GM23338 (cell line): Measurements from ENCODE around the gene NGEF. TPM values are rescaled to one million over a fixed set of nuclear protein-coding genes. Genes with fewer than 3 reads are reported as not detected.

Experiments used
- ATAC-seq: fragments of 200-7000 bp; cut with Tn5 transposase; 3 replicates; pipeline ENCODE4 v1.9.1; 2020
- DNase-seq: peaks from one replicate; pipeline ENCODE4 v3.0.0-alpha.2; 2015; ENCODE audit warnings: low spot score
- H2AFZ ChIP-seq: fragments of 200-600 bp; sonication (generic); 2 replicates; pipeline ENCODE4 v1.8.0; 2016; ENCODE audit warnings: antibody characterized with exemption, mild to moderate bottlenecking, moderate library complexity
- H3F3A ChIP-seq: fragments of 200-600 bp; sonication (generic); replicated peaks from 2 replicates; pipeline ENCODE4 v1.8.0; 2017; ENCODE audit warnings: antibody characterized with exemption, mixed run types, low read depth
- H3K27ac ChIP-seq: fragments of 200-600 bp; sonication (generic); 2 replicates; pipeline ENCODE4 v1.6.1; 2016; ENCODE audit warnings: low read depth
- H3K27me3 ChIP-seq: fragments of 200-600 bp; sonication (generic); 2 replicates; pipeline ENCODE4 v1.8.0; 2016; ENCODE audit warnings: mild to moderate bottlenecking, mixed run types, moderate library complexity; ENCODE audit not compliant: insufficient read depth
- H3K36me3 ChIP-seq: fragments of 200-600 bp; sonication (generic); 2 replicates; pipeline ENCODE4 v1.8.0; 2016; ENCODE audit warnings: mild to moderate bottlenecking; ENCODE audit not compliant: insufficient read depth
- H3K4me1 ChIP-seq: fragments of 200-600 bp; sonication (generic); 2 replicates; pipeline ENCODE4 v1.8.0; 2016; ENCODE audit warnings: mild to moderate bottlenecking, moderate library complexity; ENCODE audit not compliant: insufficient read depth
- H3K4me2 ChIP-seq: fragments of 200-600 bp; sonication (generic); 2 replicates; pipeline ENCODE4 v1.7.1; 2017; ENCODE audit warnings: mixed run types
- H3K4me3 ChIP-seq: fragments of 200-600 bp; sonication (generic); 2 replicates; pipeline ENCODE4 v1.6.1; 2016; ENCODE audit warnings: mixed run types
- H3K79me2 ChIP-seq: fragments of 200-600 bp; sonication (generic); replicated peaks from 2 replicates; pipeline ENCODE4 v1.8.0; 2017; ENCODE audit warnings: mild to moderate bottlenecking; ENCODE audit not compliant: insufficient read depth
- H3K9me2 ChIP-seq: fragments of 200-600 bp; sonication (generic); 2 replicates; pipeline ENCODE4 v1.8.0; 2017; ENCODE audit not compliant: insufficient read depth
- H4K20me1 ChIP-seq: fragments of 200-600 bp; sonication (generic); replicated peaks from 2 replicates; pipeline ENCODE4 v1.8.0; 2017; ENCODE audit warnings: mild to moderate bottlenecking; ENCODE audit not compliant: insufficient read depth
- H3K27ac Mint-ChIP-seq: 2 replicates; pipeline ENCODE4 v1.8.0; 2020; ENCODE audit warnings: inconsistent platforms, mild to moderate bottlenecking, moderate library complexity, mixed read lengths
- H3K27me3 Mint-ChIP-seq: 3 replicates; pipeline ENCODE4 v1.8.0; 2022; ENCODE audit warnings: low read depth, mild to moderate bottlenecking, moderate library complexity, mixed read lengths, inconsistent platforms; ENCODE audit not compliant: insufficient read depth, poor library complexity
- H3K36me3 Mint-ChIP-seq: 3 replicates; pipeline ENCODE4 v1.8.0; 2021; ENCODE audit warnings: low read depth, mild to moderate bottlenecking, inconsistent platforms, moderate library complexity, mixed read lengths
- H3K4me1 Mint-ChIP-seq: 3 replicates; pipeline ENCODE4 v1.8.0; 2020; ENCODE audit warnings: mild to moderate bottlenecking, inconsistent platforms, mixed read lengths
- H3K4me3 Mint-ChIP-seq: 3 replicates; pipeline ENCODE4 v1.8.0; 2021; ENCODE audit warnings: moderate library complexity, mild to moderate bottlenecking, inconsistent platforms, mixed read lengths
- H3K9me3 Mint-ChIP-seq: 3 replicates; pipeline ENCODE4 v1.8.0; 2020; ENCODE audit warnings: moderate library complexity, mild to moderate bottlenecking, inconsistent platforms, mixed read lengths
- CREB1 ChIP-seq: fragments of 250-450 bp; sonication (Bioruptor Pico); IDR thresholded peaks from 2 replicates; pipeline ENCODE4 v1.5.0; 2020; ENCODE audit warnings: low read depth, mild to moderate bottlenecking, moderate library complexity
- EZH2 ChIP-seq: fragments of 200-600 bp; sonication (generic); IDR thresholded peaks from one replicate; pipeline ENCODE4 v1.8.0; 2017; ENCODE audit warnings: antibody characterized with exemption, mild to moderate bottlenecking, low read depth; ENCODE audit not compliant: unreplicated experiment
- EZH2phosphoT487 ChIP-seq: fragments of 200-600 bp; sonication (generic); IDR thresholded peaks from one replicate; pipeline ENCODE4 v1.8.1; 2018; ENCODE audit warnings: antibody characterized with exemption; ENCODE audit not compliant: unreplicated experiment
- JUNB ChIP-seq: IDR thresholded peaks from one replicate; pipeline ENCODE4 v1.6.1; 2016; ENCODE audit warnings: antibody characterized with exemption; ENCODE audit not compliant: unreplicated experiment
- STAT1 ChIP-seq: IDR thresholded peaks from one replicate; pipeline ENCODE4 v1.6.1; 2016; ENCODE audit warnings: antibody characterized with exemption; ENCODE audit not compliant: unreplicated experiment
- polyA plus RNA-seq: library from polyadenylated mRNA; unstranded; fragments of >200 nt; fragmentation: Nextera tagmentation; extraction: Ambion mirVana; gene quantifications from 2 replicates; pipeline ENCODE4 v1.2.1, GENCODE V29; 2016
- total RNA-seq: library from RNA; depleted of rRNA; stranded (reverse); fragments of >200 nt; shearing (Covaris generic); gene quantifications from 2 replicates; pipeline ENCODE4 v1.2.3, GENCODE V29; 2014
- TF ChIP-seq, protein P1 (sequence below): fragments of 250-450 bp; sonication (Bioruptor Pico); IDR thresholded peaks from 2 replicates; pipeline ENCODE4 v1.5.0; 2020; ENCODE audit warnings: mild to moderate bottlenecking, moderate library complexity
- TF ChIP-seq, protein P2 (sequence below): IDR thresholded peaks from 2 replicates; pipeline ENCODE4 v1.6.1; 2016; ENCODE audit warnings: antibody characterized with exemption
- TF ChIP-seq, protein P3 (sequence below): IDR thresholded peaks from one replicate; pipeline ENCODE4 v1.6.1; 2018; ENCODE audit warnings: antibody characterized with exemption; ENCODE audit not compliant: unreplicated experiment
- TF ChIP-seq, protein P4 (sequence below), 2 experiments: fragments of 200-600 bp in 1 of 2; sonication (generic) in 1 of 2; conservative IDR thresholded peaks; 2 replicates each; pipeline versions ENCODE4 v1.5.1 to v1.6.1; 2016 to 2017; ENCODE audit warnings: antibody characterized with exemption in 2 of 2, low read depth in 2 of 2, mild to moderate bottlenecking in 2 of 2, moderate library complexity in 1 of 2

NGEF gene
- total and polyA plus RNA-seq, 2 experiments from 2014 or later, result 1.8 to 5.4 TPM

DNA sequence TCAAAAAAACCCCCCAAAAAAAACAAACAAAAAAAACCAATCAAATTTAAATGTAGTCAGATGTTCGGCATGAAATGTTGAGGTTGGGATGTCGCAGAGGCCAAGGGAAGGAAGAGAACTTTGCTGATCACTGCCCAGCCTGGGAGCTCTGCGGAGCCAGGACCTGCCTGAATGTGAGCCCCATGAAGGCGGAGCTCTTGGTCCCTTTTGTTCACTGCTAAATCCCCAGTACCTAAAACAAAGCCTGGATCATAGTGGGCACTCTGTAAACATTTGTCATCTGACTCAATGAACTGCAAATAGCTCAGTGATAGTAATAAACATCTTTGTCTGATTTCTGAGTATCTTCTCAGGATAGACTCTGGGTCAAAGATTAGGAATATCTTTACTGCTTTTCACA, 64.0 kb downstream of the NGEF start:
- H3K4me1 Mint-ChIP-seq, result peaks cover 2% of the 10 kb centered on the region; the same call in 1 of the 3 replicates
- peaks cover 2% of the 10 kb centered on the region for H3K27me3 Mint-ChIP-seq
- Histone ChIP-seq H3K36me3 (no peaks in the 10 kb centered on the region), H3K79me2 (no peaks in the 10 kb centered on the region), H3K4me3 (no peak overlapping the region), H3K27ac (no peak overlapping the region), H3K4me2 (no peak overlapping the region), H3K4me1 (peaks cover 5% of the 10 kb centered on the region; the same call in 1 of the 2 replicates), H4K20me1 (no peaks in the 10 kb centered on the region), H3K27me3 (no peaks in the 10 kb centered on the region), H2AFZ (peak overlapping the region; percentile 76; the same call in 1 of the 2 replicates), H3F3A (no peaks in the 10 kb centered on the region), H3K9me2 (no peaks in the 10 kb centered on the region)
- ATAC-seq, result peak; percentile 95
- H3K4me3 Mint-ChIP-seq, result no peak overlapping the region
- H3K36me3 Mint-ChIP-seq, result no peaks in the 10 kb centered on the region
- H3K27ac Mint-ChIP-seq, result no peak overlapping the region
- no peaks in the 10 kb centered on the region for H3K9me3 Mint-ChIP-seq
- TF ChIP-seq, protein P1, sequence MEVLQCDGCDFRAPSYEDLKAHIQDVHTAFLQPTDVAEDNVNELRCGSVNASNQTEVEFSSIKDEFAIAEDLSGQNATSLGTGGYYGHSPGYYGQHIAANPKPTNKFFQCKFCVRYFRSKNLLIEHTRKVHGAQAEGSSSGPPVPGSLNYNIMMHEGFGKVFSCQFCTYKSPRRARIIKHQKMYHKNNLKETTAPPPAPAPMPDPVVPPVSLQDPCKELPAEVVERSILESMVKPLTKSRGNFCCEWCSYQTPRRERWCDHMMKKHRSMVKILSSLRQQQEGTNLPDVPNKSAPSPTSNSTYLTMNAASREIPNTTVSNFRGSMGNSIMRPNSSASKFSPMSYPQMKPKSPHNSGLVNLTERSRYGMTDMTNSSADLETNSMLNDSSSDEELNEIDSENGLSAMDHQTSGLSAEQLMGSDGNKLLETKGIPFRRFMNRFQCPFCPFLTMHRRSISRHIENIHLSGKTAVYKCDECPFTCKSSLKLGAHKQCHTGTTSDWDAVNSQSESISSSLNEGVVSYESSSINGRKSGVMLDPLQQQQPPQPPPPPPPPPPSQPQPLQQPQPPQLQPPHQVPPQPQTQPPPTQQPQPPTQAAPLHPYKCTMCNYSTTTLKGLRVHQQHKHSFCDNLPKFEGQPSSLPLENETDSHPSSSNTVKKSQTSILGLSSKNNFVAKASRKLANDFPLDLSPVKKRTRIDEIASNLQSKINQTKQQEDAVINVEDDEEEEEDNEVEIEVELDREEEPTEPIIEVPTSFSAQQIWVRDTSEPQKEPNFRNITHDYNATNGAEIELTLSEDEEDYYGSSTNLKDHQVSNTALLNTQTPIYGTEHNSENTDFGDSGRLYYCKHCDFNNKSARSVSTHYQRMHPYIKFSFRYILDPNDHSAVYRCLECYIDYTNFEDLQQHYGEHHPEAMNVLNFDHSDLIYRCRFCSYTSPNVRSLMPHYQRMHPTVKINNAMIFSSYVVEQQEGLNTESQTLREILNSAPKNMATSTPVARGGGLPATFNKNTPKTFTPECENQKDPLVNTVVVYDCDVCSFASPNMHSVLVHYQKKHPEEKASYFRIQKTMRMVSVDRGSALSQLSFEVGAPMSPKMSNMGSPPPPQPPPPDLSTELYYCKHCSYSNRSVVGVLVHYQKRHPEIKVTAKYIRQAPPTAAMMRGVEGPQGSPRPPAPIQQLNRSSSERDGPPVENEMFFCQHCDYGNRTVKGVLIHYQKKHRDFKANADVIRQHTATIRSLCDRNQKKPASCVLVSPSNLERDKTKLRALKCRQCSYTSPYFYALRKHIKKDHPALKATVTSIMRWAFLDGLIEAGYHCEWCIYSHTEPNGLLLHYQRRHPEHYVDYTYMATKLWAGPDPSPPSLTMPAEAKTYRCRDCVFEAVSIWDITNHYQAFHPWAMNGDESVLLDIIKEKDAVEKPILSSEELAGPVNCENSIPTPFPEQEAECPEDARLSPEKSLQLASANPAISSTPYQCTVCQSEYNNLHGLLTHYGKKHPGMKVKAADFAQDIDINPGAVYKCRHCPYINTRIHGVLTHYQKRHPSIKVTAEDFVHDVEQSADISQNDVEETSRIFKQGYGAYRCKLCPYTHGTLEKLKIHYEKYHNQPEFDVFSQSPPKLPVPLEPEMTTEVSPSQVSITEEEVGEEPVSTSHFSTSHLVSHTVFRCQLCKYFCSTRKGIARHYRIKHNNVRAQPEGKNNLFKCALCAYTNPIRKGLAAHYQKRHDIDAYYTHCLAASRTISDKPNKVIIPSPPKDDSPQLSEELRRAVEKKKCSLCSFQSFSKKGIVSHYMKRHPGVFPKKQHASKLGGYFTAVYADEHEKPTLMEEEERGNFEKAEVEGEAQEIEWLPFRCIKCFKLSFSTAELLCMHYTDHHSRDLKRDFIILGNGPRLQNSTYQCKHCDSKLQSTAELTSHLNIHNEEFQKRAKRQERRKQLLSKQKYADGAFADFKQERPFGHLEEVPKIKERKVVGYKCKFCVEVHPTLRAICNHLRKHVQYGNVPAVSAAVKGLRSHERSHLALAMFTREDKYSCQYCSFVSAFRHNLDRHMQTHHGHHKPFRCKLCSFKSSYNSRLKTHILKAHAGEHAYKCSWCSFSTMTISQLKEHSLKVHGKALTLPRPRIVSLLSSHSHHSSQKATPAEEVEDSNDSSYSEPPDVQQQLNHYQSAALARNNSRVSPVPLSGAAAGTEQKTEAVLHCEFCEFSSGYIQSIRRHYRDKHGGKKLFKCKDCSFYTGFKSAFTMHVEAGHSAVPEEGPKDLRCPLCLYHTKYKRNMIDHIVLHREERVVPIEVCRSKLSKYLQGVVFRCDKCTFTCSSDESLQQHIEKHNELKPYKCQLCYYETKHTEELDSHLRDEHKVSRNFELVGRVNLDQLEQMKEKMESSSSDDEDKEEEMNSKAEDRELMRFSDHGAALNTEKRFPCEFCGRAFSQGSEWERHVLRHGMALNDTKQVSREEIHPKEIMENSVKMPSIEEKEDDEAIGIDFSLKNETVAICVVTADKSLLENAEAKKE, result no peak
- TF ChIP-seq, protein P2, sequence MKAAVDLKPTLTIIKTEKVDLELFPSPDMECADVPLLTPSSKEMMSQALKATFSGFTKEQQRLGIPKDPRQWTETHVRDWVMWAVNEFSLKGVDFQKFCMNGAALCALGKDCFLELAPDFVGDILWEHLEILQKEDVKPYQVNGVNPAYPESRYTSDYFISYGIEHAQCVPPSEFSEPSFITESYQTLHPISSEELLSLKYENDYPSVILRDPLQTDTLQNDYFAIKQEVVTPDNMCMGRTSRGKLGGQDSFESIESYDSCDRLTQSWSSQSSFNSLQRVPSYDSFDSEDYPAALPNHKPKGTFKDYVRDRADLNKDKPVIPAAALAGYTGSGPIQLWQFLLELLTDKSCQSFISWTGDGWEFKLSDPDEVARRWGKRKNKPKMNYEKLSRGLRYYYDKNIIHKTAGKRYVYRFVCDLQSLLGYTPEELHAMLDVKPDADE, result no peak
- TF ChIP-seq JUNB (no peak), EZH2phosphoT487 (no peak), EZH2 (no peak), CREB1 (no peak), STAT1 (no peak)
- TF ChIP-seq, protein P3, sequence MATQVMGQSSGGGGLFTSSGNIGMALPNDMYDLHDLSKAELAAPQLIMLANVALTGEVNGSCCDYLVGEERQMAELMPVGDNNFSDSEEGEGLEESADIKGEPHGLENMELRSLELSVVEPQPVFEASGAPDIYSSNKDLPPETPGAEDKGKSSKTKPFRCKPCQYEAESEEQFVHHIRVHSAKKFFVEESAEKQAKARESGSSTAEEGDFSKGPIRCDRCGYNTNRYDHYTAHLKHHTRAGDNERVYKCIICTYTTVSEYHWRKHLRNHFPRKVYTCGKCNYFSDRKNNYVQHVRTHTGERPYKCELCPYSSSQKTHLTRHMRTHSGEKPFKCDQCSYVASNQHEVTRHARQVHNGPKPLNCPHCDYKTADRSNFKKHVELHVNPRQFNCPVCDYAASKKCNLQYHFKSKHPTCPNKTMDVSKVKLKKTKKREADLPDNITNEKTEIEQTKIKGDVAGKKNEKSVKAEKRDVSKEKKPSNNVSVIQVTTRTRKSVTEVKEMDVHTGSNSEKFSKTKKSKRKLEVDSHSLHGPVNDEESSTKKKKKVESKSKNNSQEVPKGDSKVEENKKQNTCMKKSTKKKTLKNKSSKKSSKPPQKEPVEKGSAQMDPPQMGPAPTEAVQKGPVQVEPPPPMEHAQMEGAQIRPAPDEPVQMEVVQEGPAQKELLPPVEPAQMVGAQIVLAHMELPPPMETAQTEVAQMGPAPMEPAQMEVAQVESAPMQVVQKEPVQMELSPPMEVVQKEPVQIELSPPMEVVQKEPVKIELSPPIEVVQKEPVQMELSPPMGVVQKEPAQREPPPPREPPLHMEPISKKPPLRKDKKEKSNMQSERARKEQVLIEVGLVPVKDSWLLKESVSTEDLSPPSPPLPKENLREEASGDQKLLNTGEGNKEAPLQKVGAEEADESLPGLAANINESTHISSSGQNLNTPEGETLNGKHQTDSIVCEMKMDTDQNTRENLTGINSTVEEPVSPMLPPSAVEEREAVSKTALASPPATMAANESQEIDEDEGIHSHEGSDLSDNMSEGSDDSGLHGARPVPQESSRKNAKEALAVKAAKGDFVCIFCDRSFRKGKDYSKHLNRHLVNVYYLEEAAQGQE, result no peak
- TF ChIP-seq, protein P4, sequence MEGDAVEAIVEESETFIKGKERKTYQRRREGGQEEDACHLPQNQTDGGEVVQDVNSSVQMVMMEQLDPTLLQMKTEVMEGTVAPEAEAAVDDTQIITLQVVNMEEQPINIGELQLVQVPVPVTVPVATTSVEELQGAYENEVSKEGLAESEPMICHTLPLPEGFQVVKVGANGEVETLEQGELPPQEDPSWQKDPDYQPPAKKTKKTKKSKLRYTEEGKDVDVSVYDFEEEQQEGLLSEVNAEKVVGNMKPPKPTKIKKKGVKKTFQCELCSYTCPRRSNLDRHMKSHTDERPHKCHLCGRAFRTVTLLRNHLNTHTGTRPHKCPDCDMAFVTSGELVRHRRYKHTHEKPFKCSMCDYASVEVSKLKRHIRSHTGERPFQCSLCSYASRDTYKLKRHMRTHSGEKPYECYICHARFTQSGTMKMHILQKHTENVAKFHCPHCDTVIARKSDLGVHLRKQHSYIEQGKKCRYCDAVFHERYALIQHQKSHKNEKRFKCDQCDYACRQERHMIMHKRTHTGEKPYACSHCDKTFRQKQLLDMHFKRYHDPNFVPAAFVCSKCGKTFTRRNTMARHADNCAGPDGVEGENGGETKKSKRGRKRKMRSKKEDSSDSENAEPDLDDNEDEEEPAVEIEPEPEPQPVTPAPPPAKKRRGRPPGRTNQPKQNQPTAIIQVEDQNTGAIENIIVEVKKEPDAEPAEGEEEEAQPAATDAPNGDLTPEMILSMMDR (conservative IDR thresholded peaks at IDR 0.05; ENCODE audit: low read depth in 2 of 2), result no peak
- no peak for DNase-seq
